Stomach (tissue), 4 donors: ENCODE results near the gene UTP20.

Experiments used
- EP300 ChIP-seq: sonication (generic); formaldehyde crosslinking; IDR thresholded peaks from one replicate; pipeline ENCODE4 v1.6.1; 2017; ENCODE audit warnings: antibody characterized with exemption
- POLR2A ChIP-seq, 4 donors: fragments of 450-650 bp; IDR thresholded peaks; one replicate each; pipeline ENCODE4 v1.6.1; 2016; ENCODE audit warnings: antibody characterized with exemption in 4 of 4, control low read depth in 2 of 4, mild to moderate bottlenecking in 1 of 4, moderate library complexity in 1 of 4
- POLR2AphosphoS5 ChIP-seq, 3 donors: sonication (generic); formaldehyde crosslinking; IDR thresholded peaks; one replicate each; pipeline ENCODE4 v1.6.1; 2016; ENCODE audit warnings: antibody characterized with exemption in 3 of 3
- TF ChIP-seq, protein P1 (sequence below), 7 experiments: fragments of 450-650 bp in 4 of 7; fragments of 200-600 bp in 3 of 7; sonication (generic) in 3 of 7; IDR thresholded peaks; one replicate each; pipeline ENCODE4 v1.5.1; 2016 to 2019; ENCODE audit warnings: antibody characterized with exemption in 7 of 7, control low read depth in 2 of 7, mild to moderate bottlenecking in 1 of 7

DNA sequence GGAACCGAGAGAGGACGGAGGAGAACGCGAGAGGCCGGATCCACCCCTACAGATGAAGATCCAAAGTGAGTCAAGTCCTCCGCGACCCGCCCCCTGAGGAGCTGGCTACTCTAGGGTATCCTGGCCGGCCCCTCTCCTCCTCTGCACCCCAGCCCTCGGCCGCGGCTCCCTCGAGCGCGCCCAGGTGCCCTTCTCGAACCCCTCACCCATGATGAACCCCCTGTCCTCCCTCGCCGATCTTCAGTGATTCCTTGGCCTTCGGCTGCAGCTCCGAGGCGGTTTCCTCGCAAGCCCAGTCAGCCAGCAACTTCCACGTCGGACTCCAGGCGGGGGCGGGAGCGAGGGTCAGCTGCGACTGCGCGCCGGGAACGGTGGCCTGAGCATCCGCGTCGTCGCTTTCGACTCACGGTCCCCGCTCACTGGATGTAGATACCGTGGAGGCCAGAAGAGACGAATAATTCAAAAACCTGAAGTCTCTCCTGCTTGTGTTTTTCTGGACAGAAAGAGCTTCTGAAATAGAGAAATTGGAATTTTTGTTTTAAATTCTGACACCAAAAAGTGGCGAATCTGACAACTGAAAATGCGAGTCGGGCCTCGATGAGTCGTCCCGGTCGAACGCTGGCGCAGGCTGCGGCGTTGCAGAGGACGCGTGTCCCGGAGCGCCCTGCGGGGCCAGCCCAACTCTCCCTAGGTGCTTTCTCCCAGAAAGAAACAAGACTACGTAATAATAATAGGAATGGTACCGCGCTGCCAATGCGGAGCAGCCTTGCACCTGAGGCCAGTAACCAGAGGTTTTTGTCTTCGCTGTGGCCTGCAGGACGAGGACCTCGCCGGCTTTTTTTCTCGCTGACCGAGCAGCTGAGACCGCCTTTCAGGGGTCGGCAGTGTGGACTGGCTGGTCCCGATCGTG is 127.8 kb downstream of the UTP20 start, which contains the start of gene ARL1:
- TF ChIP-seq, protein P1, sequence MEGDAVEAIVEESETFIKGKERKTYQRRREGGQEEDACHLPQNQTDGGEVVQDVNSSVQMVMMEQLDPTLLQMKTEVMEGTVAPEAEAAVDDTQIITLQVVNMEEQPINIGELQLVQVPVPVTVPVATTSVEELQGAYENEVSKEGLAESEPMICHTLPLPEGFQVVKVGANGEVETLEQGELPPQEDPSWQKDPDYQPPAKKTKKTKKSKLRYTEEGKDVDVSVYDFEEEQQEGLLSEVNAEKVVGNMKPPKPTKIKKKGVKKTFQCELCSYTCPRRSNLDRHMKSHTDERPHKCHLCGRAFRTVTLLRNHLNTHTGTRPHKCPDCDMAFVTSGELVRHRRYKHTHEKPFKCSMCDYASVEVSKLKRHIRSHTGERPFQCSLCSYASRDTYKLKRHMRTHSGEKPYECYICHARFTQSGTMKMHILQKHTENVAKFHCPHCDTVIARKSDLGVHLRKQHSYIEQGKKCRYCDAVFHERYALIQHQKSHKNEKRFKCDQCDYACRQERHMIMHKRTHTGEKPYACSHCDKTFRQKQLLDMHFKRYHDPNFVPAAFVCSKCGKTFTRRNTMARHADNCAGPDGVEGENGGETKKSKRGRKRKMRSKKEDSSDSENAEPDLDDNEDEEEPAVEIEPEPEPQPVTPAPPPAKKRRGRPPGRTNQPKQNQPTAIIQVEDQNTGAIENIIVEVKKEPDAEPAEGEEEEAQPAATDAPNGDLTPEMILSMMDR (IDR thresholded peaks at IDR 0.05) = no peak
- TF ChIP-seq EP300 = no peak
- peak in 1 of 4 donors; percentile 30 for TF ChIP-seq POLR2A (IDR thresholded peaks at IDR 0.05)
- peak in 2 of 3 donors; percentile 66 to 70 for TF ChIP-seq POLR2AphosphoS5 (IDR thresholded peaks at IDR 0.05)
